HEK293 (cell line): ENCODE measurements around the gene GPALPP1.
A peak's percentile ranks its signal among the peaks of the same experiment; 100 is the strongest.

Experiments used
- CTCF ChIA-PET: fragments of 350-600 bp; formaldehyde crosslinking; extraction: SDS; loops from one replicate; lab custom pipeline; 2021; ENCODE audit warnings: antibody characterized with exemption; lab: Yijun Ruan, JAX
- POLR2A ChIA-PET: fragments of 300-600 bp; formaldehyde crosslinking; extraction: SDS; loops from one replicate; lab custom pipeline; 2020; ENCODE audit warnings: antibody characterized with exemption, inconsistent platforms; lab: Yijun Ruan, JAX
- H3K27ac ChIP-seq: fragments of 200-500 bp; sonication (Bioruptor generic); 2 replicates; pipeline ENCODE4 v1.5.1; 2014; ENCODE audit warnings: low read depth, low read length, control low read depth, inconsistent platforms; ENCODE audit errors: extremely low read depth
- H3K36me3 ChIP-seq, 2 experiments: fragments of 200-500 bp in 1 of 2; sonication (Bioruptor generic) in 1 of 2; 1 replicate in 1 of 2; 2 replicates in 1 of 2; pipeline ENCODE4 v1.5.1; 2014 to 2017; ENCODE audit warnings: inconsistent platforms in 2 of 2, low read length in 2 of 2; ENCODE audit not compliant: control insufficient read depth in 2 of 2, insufficient read depth in 1 of 2
- H3K4me1 ChIP-seq: fragments of 200-500 bp; sonication (Bioruptor generic); 2 replicates; pipeline ENCODE4 v1.5.1; 2014; ENCODE audit warnings: mild to moderate bottlenecking, low read length, inconsistent platforms; ENCODE audit not compliant: control insufficient read depth, insufficient read depth
- H3K4me3 ChIP-seq: 2 replicates; pipeline ENCODE4 v1.5.1; 2011; ENCODE audit warnings: low read depth, mild to moderate bottlenecking, control low read depth, low read length, moderate library complexity
- H3K9me3 ChIP-seq: fragments of 200-500 bp; sonication (Bioruptor generic); 2 replicates; pipeline ENCODE4 v1.5.1; 2014; ENCODE audit warnings: low read depth, low read length, inconsistent platforms; ENCODE audit not compliant: control insufficient read depth, insufficient read depth
- GLIS2 ChIP-seq: fragments of 450-650 bp; formaldehyde crosslinking; IDR thresholded peaks from 2 replicates; pipeline ENCODE4 v1.5.1; 2016; ENCODE audit warnings: missing biosample characterization, missing genetic modification characterization
- HOXC10 ChIP-seq: sonication (generic); formaldehyde crosslinking; IDR thresholded peaks from 2 replicates; pipeline ENCODE4 v1.8.1; 2023; ENCODE audit warnings: mild to moderate bottlenecking, missing genetic modification reagents
- IKZF3 ChIP-seq: fragments of 450-650 bp; IDR thresholded peaks from 2 replicates; pipeline ENCODE4 v1.5.0; 2018; ENCODE audit warnings: missing biosample characterization, mild to moderate bottlenecking, missing genetic modification characterization, moderate library complexity
- INSM2 ChIP-seq: fragments of 450-650 bp; formaldehyde crosslinking; IDR thresholded peaks from 2 replicates; pipeline ENCODE4 v1.5.1; 2016; ENCODE audit warnings: missing biosample characterization, missing genetic modification characterization
- SCRT1 ChIP-seq: fragments of 450-650 bp; formaldehyde crosslinking; IDR thresholded peaks from 2 replicates; pipeline ENCODE4 v1.5.1; 2016; ENCODE audit warnings: missing biosample characterization, missing genetic modification characterization, borderline replicate concordance
- SETDB1 ChIP-seq: IDR thresholded peaks from one replicate; pipeline ENCODE4 v1.6.1; 2017; ENCODE audit warnings: mild to moderate bottlenecking, low read length, moderate library complexity, mixed read lengths; ENCODE audit not compliant: insufficient read length
- SP2 ChIP-seq: fragments of 450-650 bp; formaldehyde crosslinking; IDR thresholded peaks from 2 replicates; pipeline ENCODE4 v1.5.1; 2016; ENCODE audit warnings: missing biosample characterization, missing genetic modification characterization
- ZFP37 ChIP-seq: fragments of 450-650 bp; formaldehyde crosslinking; IDR thresholded peaks from 2 replicates; pipeline ENCODE4 v1.5.1; 2016; ENCODE audit warnings: missing biosample characterization, missing genetic modification characterization
- ZFP69B ChIP-seq: fragments of 450-650 bp; formaldehyde crosslinking; IDR thresholded peaks from 2 replicates; pipeline ENCODE4 v1.5.1; 2016; ENCODE audit warnings: missing biosample characterization, missing genetic modification characterization
- ZNF10 ChIP-seq: fragments of 450-650 bp; formaldehyde crosslinking; IDR thresholded peaks from 2 replicates; pipeline ENCODE4 v1.5.1; 2017; ENCODE audit warnings: missing biosample characterization, missing genetic modification characterization
- ZNF214 ChIP-seq: fragments of 450-650 bp; formaldehyde crosslinking; IDR thresholded peaks from 2 replicates; pipeline ENCODE4 v1.5.1; 2017; ENCODE audit warnings: missing biosample characterization, mild to moderate bottlenecking, missing genetic modification characterization, borderline replicate concordance
- ZNF501 ChIP-seq: fragments of 450-650 bp; formaldehyde crosslinking; IDR thresholded peaks from 2 replicates; pipeline ENCODE4 v1.5.1; 2016; ENCODE audit warnings: missing biosample characterization, missing genetic modification characterization
- ZNF555 ChIP-seq: fragments of 450-650 bp; formaldehyde crosslinking; conservative IDR thresholded peaks from 2 replicates; pipeline ENCODE4 v1.5.1; 2017; ENCODE audit warnings: missing biosample characterization, mild to moderate bottlenecking, missing genetic modification characterization, inconsistent platforms
- ZNF629 ChIP-seq: fragments of 450-650 bp; formaldehyde crosslinking; IDR thresholded peaks from 2 replicates; pipeline ENCODE4 v1.5.1; 2017; ENCODE audit warnings: missing biosample characterization, missing genetic modification characterization
- ZNF639 ChIP-seq: fragments of 450-650 bp; formaldehyde crosslinking; IDR thresholded peaks from 2 replicates; pipeline ENCODE4 v1.5.1; 2016; ENCODE audit warnings: missing biosample characterization, missing genetic modification characterization
- ZNF664 ChIP-seq: fragments of 450-650 bp; formaldehyde crosslinking; IDR thresholded peaks from 2 replicates; pipeline ENCODE4 v1.5.1; 2016; ENCODE audit warnings: missing biosample characterization, missing genetic modification characterization
- ZSCAN5A ChIP-seq: fragments of 450-650 bp; formaldehyde crosslinking; IDR thresholded peaks from 2 replicates; pipeline ENCODE4 v1.5.1; 2016; ENCODE audit warnings: missing biosample characterization, missing genetic modification characterization

The GPALPP1 gene

GRCh38 chr13:44954224-44954623 is 35.1 kb upstream of the GPALPP1 start (continued):
- TF ChIP-seq ZNF555 (tag by site-specific recombination) (no peak), ZNF639 (no peak), ZNF501 (tag by site-specific recombination) (no peak)

- Histone ChIP-seq H3K4me1 (no peaks in the 10 kb centered on the region), H3K9me3 (no peaks in the 10 kb centered on the region), H3K27ac (no peak overlapping the region), H3K36me3 (peaks cover 0 to 10% of the 10 kb centered on the region in 2 experiments; a peak in 2 of 3 replicates), H3K4me3 (no peak overlapping the region)
- no peak for TF ChIP-seq SCRT1 (tag by site-specific recombination)
- no peak for TF ChIP-seq ZNF501 (tag by site-specific recombination)
- no peak for TF ChIP-seq SP2 (tag by site-specific recombination)
- no peak for TF ChIP-seq ZNF214 (tag by site-specific recombination)
- TF ChIP-seq GLIS2 (tag by site-specific recombination) = no peak
- no peak for TF ChIP-seq INSM2 (tag by site-specific recombination)
- no peak for TF ChIP-seq ZNF629 (tag by site-specific recombination)
- no peak for TF ChIP-seq ZFP69B
- TF ChIP-seq HOXC10 (CRISPR knock-in tag) = no peak
- TF ChIP-seq ZSCAN5A (tag by site-specific recombination) = no peak
- no peak for TF ChIP-seq ZNF664 (tag by site-specific recombination)
- no peak for TF ChIP-seq ZNF10 (tag by site-specific recombination)
- TF ChIP-seq IKZF3 (tag by site-specific recombination) = no peak
- POLR2A ChIA-PET = no interaction called here
- CTCF ChIA-PET = no interaction called here
Observed at GRCh38 chr13:44955406-44955805, 33.9 kb upstream of the GPALPP1 start.

- no peaks in the 10 kb centered on the region for H3K9me3 ChIP-seq
- POLR2A ChIA-PET = no interaction called here
- H3K36me3 ChIP-seq = peaks cover 22 to 40% of the 10 kb centered on the region in 2 experiments
- H3K4me3 ChIP-seq = no peak overlapping the region
- TF ChIP-seq SETDB1 = peak; percentile 81
- TF ChIP-seq ZFP37 (tag by site-specific recombination) = no peak
- TF ChIP-seq, all 188 proteins: peak for 1
- Histone ChIP-seq H3K27ac (no peak overlapping the region), H3K4me1 (no peaks in the 10 kb centered on the region)
- CTCF ChIA-PET = no interaction called here
Observed at GRCh38 chr13:44961997-44962396, 27.3 kb upstream of the GPALPP1 start.
